Kidney (tissue), 14 donors: ENCODE data around the gene BMERB1. TPM values are rescaled to one million over a fixed set of nuclear protein-coding genes. Genes with fewer than 3 reads are reported as not detected.

Experiments
- DNase-seq, 5 donors: peaks; one replicate each; pipeline ENCODE4 v3.0.0-alpha.2; 2013 to 2020
- FAIRE-seq: peaks from 2 replicates; lab custom pipeline; 2012; peaks lifted over from hg19 to GRCh38; lab: Jason Lieb, UNC
- H3K27ac ChIP-seq, 2 donors: one replicate each; pipeline ENCODE4 v1.7.0; 2013; ENCODE audit warnings: low read depth in 2 of 2, low read length in 2 of 2, inconsistent platforms in 1 of 2
- H3K27me3 ChIP-seq: one replicate; pipeline ENCODE4 v1.7.1; 2013; ENCODE audit warnings: low read length, inconsistent platforms; ENCODE audit not compliant: control insufficient read depth, insufficient read depth
- H3K36me3 ChIP-seq, 3 donors: one replicate each; pipeline versions ENCODE4 v1.7.0 to v1.7.1; 2013; ENCODE audit warnings: low read length in 3 of 3, control low read depth in 1 of 3, inconsistent platforms in 1 of 3; ENCODE audit not compliant: insufficient read depth in 3 of 3, control insufficient read depth in 2 of 3
- H3K4me1 ChIP-seq, 3 donors: one replicate each; pipeline versions ENCODE4 v1.7.0 to v1.7.1; 2013; ENCODE audit warnings: low read length in 3 of 3, inconsistent platforms in 1 of 3, low read depth in 1 of 3; ENCODE audit not compliant: control insufficient read depth in 2 of 3, insufficient read depth in 2 of 3
- H3K4me3 ChIP-seq, 3 donors: one replicate each; pipeline versions ENCODE4 v1.7.0 to v1.8.1; 2013; ENCODE audit warnings: low read length in 3 of 3, control low read depth in 1 of 3, inconsistent platforms in 1 of 3
- H3K9ac ChIP-seq, 3 donors: one replicate each; pipeline versions ENCODE4 v1.7.0 to v1.7.1; 2013; ENCODE audit warnings: low read length in 3 of 3, control low read depth in 1 of 3, inconsistent platforms in 1 of 3
- H3K9me3 ChIP-seq, 3 donors: one replicate each; pipeline versions ENCODE4 v1.7.0 to v1.7.1; 2013; ENCODE audit warnings: low read length in 3 of 3, control low read depth in 1 of 3, inconsistent platforms in 1 of 3; ENCODE audit not compliant: control insufficient read depth in 2 of 3, insufficient read depth in 1 of 3
- CTCF ChIP-seq: IDR thresholded peaks from 3 replicates; pipeline ENCODE4 v1.5.1; 2012; ENCODE audit warnings: mild to moderate bottlenecking, moderate library complexity, borderline replicate concordance; ENCODE audit not compliant: insufficient read depth; ENCODE audit errors: extremely low read depth
- intact Hi-C: fragments of 100-400 bp; cut with DNase I; formaldehyde crosslinking; loops from one replicate; pipeline ENCODE4 v1.11.1; 2022
- polyA plus RNA-seq: library from polyadenylated mRNA; stranded (reverse); fragments of 350-450 nt; fragmentation: Illumina TruSeq; extraction: RNeasy Lipid Tissue Mini Kit (QIAGEN cat#74804); gene quantifications from one replicate; pipeline ENCODE4 v1.2.3, GENCODE V29; 2014; ENCODE audit warnings: low read depth, low replicate concordance; ENCODE audit not compliant: insufficient read depth
- total RNA-seq: library from RNA; stranded (reverse); fragmentation: NEBNext Ultra II Directional; extraction: Animal tissue kit (Norgen Biotek cat#: 25700); gene quantifications from one replicate; pipeline ENCODE4 v1.2.1, GENCODE V29; 2021
- donor health status: control.
- donor health status: control.
- donor health status: control.
- donor health status: control.
- donor health status: control.
- donor health status: DM: yes; HTN: yes; CAD: no.
- donor health status: Normal renal cell carcinoma (clear cell type).

BMERB1 gene
- total and polyA plus RNA-seq, 2 donors from 2014 or later: 33.4 to 48.8 TPM

- intact Hi-C loops: no loop called here
Observed at GRCh38 chr16:15509593-15510535, 75.5 kb downstream of the BMERB1 start.

GRCh38 chr16:15510992-15511391 is 76.6 kb downstream of the BMERB1 start:
- intact Hi-C loops: no loop called here
- Histone ChIP-seq H3K4me3 (no peak overlapping the region), H3K27me3 (no peaks in the 10 kb centered on the region), H3K9ac (no peak overlapping the region), H3K9me3 (no peaks in the 10 kb centered on the region), H3K27ac (no peak overlapping the region), H3K4me1 (no peaks in the 10 kb centered on the region), H3K36me3 (no peaks in the 10 kb centered on the region)
- DNase-seq: no peak
- no peak for FAIRE-seq
- TF ChIP-seq CTCF: no peak

More at GRCh38 chr16:15509593-15510535, 75.5 kb downstream of the BMERB1 start:
- Histone ChIP-seq H3K9me3 (no peaks in the 10 kb centered on the region), H3K4me3 (no peak overlapping the region), H3K4me1 (no peaks in the 10 kb centered on the region), H3K27ac (no peak overlapping the region), H3K36me3 (no peaks in the 10 kb centered on the region), H3K27me3 (no peaks in the 10 kb centered on the region), H3K9ac (no peak overlapping the region)
- FAIRE-seq (no peak), DNase-seq (no peak)
- TF ChIP-seq CTCF: no peak

GRCh38 chr16:15511759-15512487 is 77.5 kb downstream of the BMERB1 start:
- FAIRE-seq: no peak
- Histone ChIP-seq H3K9ac (no peak overlapping the region), H3K27me3 (no peaks in the 10 kb centered on the region), H3K9me3 (no peaks in the 10 kb centered on the region), H3K36me3 (no peaks in the 10 kb centered on the region), H3K27ac (no peak overlapping the region), H3K4me1 (no peaks in the 10 kb centered on the region), H3K4me3 (no peak overlapping the region)
- intact Hi-C loops: no loop called here
- TF ChIP-seq CTCF: no peak
- DNase-seq: no peak
